Lung (tissue), 12 donors: ENCODE results near the gene RAB12. TPM values are rescaled to one million over a fixed set of nuclear protein-coding genes. Genes with fewer than 3 reads are reported as not detected.

Source experiments
- ATAC-seq: fragments of 200-7000 bp; cut with Tn5 transposase; one replicate; pipeline ENCODE4 v1.9.1; 2020; ENCODE audit warnings: moderate number of reproducible peaks; ENCODE audit not compliant: insufficient read depth, low FRiP score
- DNase-seq, 3 donors: peaks; one replicate each; pipeline ENCODE4 v3.0.0-alpha.2; 2013 to 2017
- H3K27ac ChIP-seq, 2 donors: one replicate each; pipeline ENCODE4 v1.5.1; 2013; ENCODE audit warnings: mild to moderate bottlenecking in 2 of 2, moderate library complexity in 2 of 2, control low read depth in 1 of 2, inconsistent platforms in 1 of 2, low read depth in 1 of 2, low read length in 1 of 2
- H3K27me3 ChIP-seq, 3 donors: one replicate each; pipeline ENCODE4 v1.5.1; 2013; ENCODE audit warnings: low read length in 2 of 3; ENCODE audit not compliant: control insufficient read depth in 3 of 3, insufficient read depth in 3 of 3
- H3K36me3 ChIP-seq, 4 donors: one replicate each; pipeline ENCODE4 v1.5.1; 2013; ENCODE audit warnings: low read length in 4 of 4, mild to moderate bottlenecking in 1 of 4, moderate library complexity in 1 of 4; ENCODE audit not compliant: control insufficient read depth in 4 of 4, insufficient read depth in 4 of 4
- H3K4me1 ChIP-seq, 5 donors: one replicate each; pipeline ENCODE4 v1.5.1; 2013; ENCODE audit warnings: low read length in 5 of 5, mild to moderate bottlenecking in 2 of 5, moderate library complexity in 1 of 5; ENCODE audit not compliant: control insufficient read depth in 5 of 5, insufficient read depth in 5 of 5
- H3K4me3 ChIP-seq: one replicate; pipeline ENCODE4 v1.5.1; 2013; ENCODE audit warnings: mild to moderate bottlenecking, control low read depth, moderate library complexity
- H3K9ac ChIP-seq, 2 donors: one replicate each; pipeline ENCODE4 v1.5.1; 2013; ENCODE audit warnings: low read length in 2 of 2, control low read depth in 1 of 2; ENCODE audit not compliant: insufficient read depth in 1 of 2
- H3K9me3 ChIP-seq, 4 donors: one replicate each; pipeline ENCODE4 v1.5.1; 2013; ENCODE audit warnings: low read length in 3 of 4, mild to moderate bottlenecking in 1 of 4, moderate library complexity in 1 of 4; ENCODE audit not compliant: control insufficient read depth in 4 of 4, insufficient read depth in 3 of 4
- WGBS, 2 donors: extraction: QIAGEN DNeasy Blood & Tissue Kit; methylation state at CpG; one replicate each; pipeline ENCODE4 v1.1.7; 2013; 5-methylcytosine and 5-hydroxymethylcytosine counted together
- polyA plus RNA-seq, 2 donors: library from polyadenylated mRNA; stranded (reverse); fragments of 200-250 nt; gene quantifications; one replicate each; pipeline ENCODE4 v1.2.1, GENCODE V29; 2013
- total RNA-seq, 2 donors: library from RNA; depleted of rRNA in 1 of 2; stranded (reverse); fragments of >200 nt in 1 of 2; gene quantifications; one replicate each; pipeline ENCODE4 v1.2.1, GENCODE V29; 2014 to 2021
- TF ChIP-seq, protein P1 (sequence below): IDR thresholded peaks from 2 replicates; pipeline ENCODE4 v1.5.1; 2012; ENCODE audit warnings: mild to moderate bottlenecking; ENCODE audit errors: control extremely low read depth, extremely low read depth
- donor health status: control.
- donor health status: control.
- donor health status: Bipolar disorder and iron deficiency.
- donor health status: healthy.
- donor health status: DM: yes; HTN: yes; CAD: no.

Gene RAB12
- total and polyA plus RNA-seq, 4 donors = 26.7 to 74.5 (median 39.2) TPM

DNA sequence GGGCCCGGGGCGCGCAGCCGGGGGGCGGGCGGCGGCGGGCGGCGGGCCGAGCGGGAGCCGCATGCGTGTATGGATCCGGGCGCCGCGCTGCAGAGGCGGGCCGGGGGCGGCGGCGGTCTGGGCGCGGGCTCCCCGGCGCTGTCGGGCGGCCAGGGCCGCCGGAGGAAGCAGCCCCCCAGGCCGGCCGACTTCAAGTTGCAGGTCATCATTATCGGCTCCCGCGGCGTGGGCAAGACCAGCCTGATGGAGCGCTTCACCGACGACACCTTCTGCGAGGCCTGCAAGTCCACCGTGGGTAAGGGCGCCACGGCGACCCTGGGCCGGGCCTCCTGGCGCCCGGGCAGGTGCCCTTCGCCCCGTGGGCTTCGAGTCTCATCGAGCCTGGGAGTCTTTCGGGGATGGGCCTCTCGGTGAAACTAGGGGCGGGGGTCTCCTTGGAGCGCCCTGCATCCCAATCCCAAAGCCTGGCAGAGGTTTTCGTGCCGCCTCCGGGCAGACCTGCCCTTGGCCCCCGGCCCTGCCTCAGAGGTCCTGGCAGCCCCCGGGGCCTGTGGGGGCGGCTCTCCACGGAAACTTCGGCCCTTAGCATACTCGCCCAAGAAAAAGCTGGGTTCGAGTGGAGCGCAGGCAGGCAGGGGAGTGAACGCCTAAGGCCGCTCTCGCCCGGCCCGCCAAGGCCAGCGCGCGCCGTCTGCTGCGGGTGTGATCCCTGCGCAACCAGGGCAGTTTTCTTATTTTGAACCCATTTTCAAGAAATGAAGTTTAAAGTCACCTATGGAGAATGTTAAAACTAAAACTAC is 622 bp downstream of the RAB12 start:
- peak overlapping the region; percentile 94 for H3K4me3 ChIP-seq
- TF ChIP-seq, protein P1, sequence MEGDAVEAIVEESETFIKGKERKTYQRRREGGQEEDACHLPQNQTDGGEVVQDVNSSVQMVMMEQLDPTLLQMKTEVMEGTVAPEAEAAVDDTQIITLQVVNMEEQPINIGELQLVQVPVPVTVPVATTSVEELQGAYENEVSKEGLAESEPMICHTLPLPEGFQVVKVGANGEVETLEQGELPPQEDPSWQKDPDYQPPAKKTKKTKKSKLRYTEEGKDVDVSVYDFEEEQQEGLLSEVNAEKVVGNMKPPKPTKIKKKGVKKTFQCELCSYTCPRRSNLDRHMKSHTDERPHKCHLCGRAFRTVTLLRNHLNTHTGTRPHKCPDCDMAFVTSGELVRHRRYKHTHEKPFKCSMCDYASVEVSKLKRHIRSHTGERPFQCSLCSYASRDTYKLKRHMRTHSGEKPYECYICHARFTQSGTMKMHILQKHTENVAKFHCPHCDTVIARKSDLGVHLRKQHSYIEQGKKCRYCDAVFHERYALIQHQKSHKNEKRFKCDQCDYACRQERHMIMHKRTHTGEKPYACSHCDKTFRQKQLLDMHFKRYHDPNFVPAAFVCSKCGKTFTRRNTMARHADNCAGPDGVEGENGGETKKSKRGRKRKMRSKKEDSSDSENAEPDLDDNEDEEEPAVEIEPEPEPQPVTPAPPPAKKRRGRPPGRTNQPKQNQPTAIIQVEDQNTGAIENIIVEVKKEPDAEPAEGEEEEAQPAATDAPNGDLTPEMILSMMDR = no peak
- H3K9ac ChIP-seq = peak overlapping the region in 1 of 2 donors; percentile 50
- no peaks in the 10 kb centered on the region for H3K27me3 ChIP-seq
- ATAC-seq (no peak), DNase-seq (no peak)
- no peaks in the 10 kb centered on the region for H3K9me3 ChIP-seq
- 1% methylated on average over 74 to 78 of the region's 78 CpGs for WGBS, 2 donors
- H3K27ac ChIP-seq = peak overlapping the region; percentile 51 to 96
- peaks cover 0 to 6% (median 2%) of the 10 kb centered on the region in 4 donors for H3K36me3 ChIP-seq
- peaks cover 0 to 24% (median 12%) of the 10 kb centered on the region in 5 donors for H3K4me1 ChIP-seq

DNA sequence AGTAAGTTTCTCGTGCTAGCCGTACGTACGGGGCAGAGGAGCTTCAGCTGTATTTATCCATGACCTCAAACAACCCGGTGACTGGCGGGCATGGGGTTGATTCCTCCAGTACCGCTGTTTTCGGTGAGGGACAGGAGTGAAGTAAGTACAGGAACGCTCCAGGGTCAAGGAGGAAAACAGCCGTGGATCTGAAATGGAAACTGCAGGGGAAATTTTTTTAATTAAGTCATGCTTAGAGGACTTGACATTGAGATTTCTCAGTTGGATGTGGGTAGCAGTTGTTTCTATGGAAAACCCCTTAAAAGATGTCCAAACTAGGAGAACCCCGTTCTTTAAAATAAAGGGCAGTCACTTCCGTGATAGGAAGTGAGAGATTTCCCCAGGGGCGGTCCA is 1.2 kb downstream of the RAB12 start:
- H3K27ac ChIP-seq = peak overlapping the region; percentile 51 to 96
- TF ChIP-seq, protein P1 = no peak
- 3 to 5% methylated on average over 13 of the region's 13 CpGs for WGBS, 2 donors
- H3K27me3 ChIP-seq = no peaks in the 10 kb centered on the region
- H3K9ac ChIP-seq = peak overlapping the region in 1 of 2 donors; percentile 50
- H3K4me1 ChIP-seq = peaks cover 0 to 30% (median 12%) of the 10 kb centered on the region in 5 donors
- DNase-seq = no peak
- ATAC-seq = no peak
- H3K36me3 ChIP-seq = peaks cover 0 to 6% (median 2%) of the 10 kb centered on the region in 4 donors
- H3K9me3 ChIP-seq = no peaks in the 10 kb centered on the region
- H3K4me3 ChIP-seq = peak overlapping the region; percentile 94

DNA sequence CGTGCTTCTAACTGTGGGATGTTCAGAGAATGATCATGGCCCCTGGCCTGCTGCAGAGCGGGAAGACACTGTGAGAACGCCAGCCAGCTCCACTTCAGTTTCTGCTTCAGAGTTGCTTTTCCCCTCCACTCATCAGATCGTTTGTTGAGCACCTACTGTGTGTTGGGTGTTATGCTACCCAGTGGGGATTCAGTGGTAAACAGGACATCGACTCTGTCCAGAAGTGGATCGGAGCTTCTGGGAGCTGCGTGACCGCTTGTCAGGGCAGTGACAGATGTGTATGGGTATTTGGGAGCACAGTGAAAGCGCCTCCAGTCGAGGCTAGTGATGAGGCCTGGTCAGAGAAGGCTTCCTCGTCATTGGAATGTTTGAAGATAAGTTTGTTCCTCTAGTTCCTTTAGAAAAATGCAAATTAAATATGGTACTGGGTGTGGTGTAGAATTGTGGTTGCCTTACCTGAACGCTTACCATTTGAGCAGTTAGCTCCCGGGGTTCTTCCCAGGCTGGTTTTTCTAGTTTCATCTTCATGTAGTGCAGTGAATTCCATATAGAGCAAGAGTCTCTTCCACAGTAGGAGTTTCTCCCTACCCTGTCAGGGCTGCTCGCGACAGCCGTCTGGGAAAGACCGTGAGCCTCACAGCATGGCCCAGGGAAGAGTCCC is 2.8 kb downstream of the RAB12 start:
- DNase-seq = no peak
- H3K36me3 ChIP-seq = peaks cover 0 to 6% (median 2%) of the 10 kb centered on the region in 4 donors
- no peaks in the 10 kb centered on the region for H3K27me3 ChIP-seq
- TF ChIP-seq, protein P1 = no peak
- H3K9me3 ChIP-seq = no peaks in the 10 kb centered on the region
- no peak overlapping the region for H3K9ac ChIP-seq
- no peak overlapping the region for H3K4me3 ChIP-seq
- H3K27ac ChIP-seq = no peak overlapping the region
- ATAC-seq = no peak
- peaks cover 0 to 40% (median 14%) of the 10 kb centered on the region in 5 donors for H3K4me1 ChIP-seq
- WGBS, 2 donors = 91 to 92% methylated on average over 17 of the region's 17 CpGs
